ENCODE data around the gene FAM222A. TPM values are rescaled to one million over a fixed set of nuclear protein-coding genes. Genes with fewer than 3 reads are reported as not detected.

FAM222A gene
- polyA plus RNA-seq, 1 experiment = 0.36 TPM

GRCh38 chr12:109696485-109697269 lies 16.9 kb upstream of the FAM222A start:
- TF ChIP-seq, protein P1, sequence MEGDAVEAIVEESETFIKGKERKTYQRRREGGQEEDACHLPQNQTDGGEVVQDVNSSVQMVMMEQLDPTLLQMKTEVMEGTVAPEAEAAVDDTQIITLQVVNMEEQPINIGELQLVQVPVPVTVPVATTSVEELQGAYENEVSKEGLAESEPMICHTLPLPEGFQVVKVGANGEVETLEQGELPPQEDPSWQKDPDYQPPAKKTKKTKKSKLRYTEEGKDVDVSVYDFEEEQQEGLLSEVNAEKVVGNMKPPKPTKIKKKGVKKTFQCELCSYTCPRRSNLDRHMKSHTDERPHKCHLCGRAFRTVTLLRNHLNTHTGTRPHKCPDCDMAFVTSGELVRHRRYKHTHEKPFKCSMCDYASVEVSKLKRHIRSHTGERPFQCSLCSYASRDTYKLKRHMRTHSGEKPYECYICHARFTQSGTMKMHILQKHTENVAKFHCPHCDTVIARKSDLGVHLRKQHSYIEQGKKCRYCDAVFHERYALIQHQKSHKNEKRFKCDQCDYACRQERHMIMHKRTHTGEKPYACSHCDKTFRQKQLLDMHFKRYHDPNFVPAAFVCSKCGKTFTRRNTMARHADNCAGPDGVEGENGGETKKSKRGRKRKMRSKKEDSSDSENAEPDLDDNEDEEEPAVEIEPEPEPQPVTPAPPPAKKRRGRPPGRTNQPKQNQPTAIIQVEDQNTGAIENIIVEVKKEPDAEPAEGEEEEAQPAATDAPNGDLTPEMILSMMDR (IDR thresholded peaks at IDR 0.05; ENCODE audit: insufficient read depth, low read depth, low read length) = no peak
- peaks cover 5% of the 10 kb centered on the region; the same call in 1 of the 2 replicates for H3K27me3 ChIP-seq (ENCODE audit: control insufficient read depth, insufficient read depth, low read length)
- H3K4me3 ChIP-seq (ENCODE audit: low read depth, low read length) = no peak overlapping the region
- POLR2A ChIA-PET = no interaction called here
- no peaks in the 10 kb centered on the region for H3K36me3 ChIP-seq (ENCODE audit: control insufficient read depth, insufficient read depth, low read length)
- CTCF ChIA-PET = interaction anchor here (3.7 kb wide), 1 partner anchor 99 kb away, joined by 11 read pairs; no protein-coding TSS in a partner anchor
- no peak for DNase-seq (ENCODE audit: low read depth)

DNA sequence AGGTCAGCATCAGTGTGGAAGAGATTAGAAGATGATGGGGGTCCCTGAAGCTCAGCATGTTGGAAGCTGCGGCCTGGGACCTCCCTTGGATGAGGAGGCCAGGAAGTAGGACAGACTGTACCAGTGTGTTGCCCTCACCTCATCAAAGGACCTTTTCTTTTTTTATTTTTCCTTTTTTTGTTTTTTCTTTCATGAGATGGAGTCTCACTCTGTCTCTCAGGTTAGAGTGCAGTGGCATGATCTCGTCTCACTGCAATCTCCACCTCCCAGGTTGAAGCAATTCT lies 16.4 kb upstream of the FAM222A start:
- Histone ChIP-seq H3K4me3 (ENCODE audit: low read depth, low read length) (no peak overlapping the region), H3K36me3 (ENCODE audit: control insufficient read depth, insufficient read depth, low read length) (no peaks in the 10 kb centered on the region), H3K27me3 (ENCODE audit: control insufficient read depth, insufficient read depth, low read length) (peaks cover 7% of the 10 kb centered on the region; the same call in 1 of the 2 replicates)
- no peak for DNase-seq (ENCODE audit: low read depth)
- CTCF ChIA-PET = interaction anchor here (3.7 kb wide), 1 partner anchor 100 kb away, joined by 11 read pairs; no protein-coding TSS in a partner anchor
- TF ChIP-seq, protein P1 (IDR thresholded peaks at IDR 0.05; ENCODE audit: insufficient read depth, low read depth, low read length) = no peak
- POLR2A ChIA-PET = no interaction called here

- POLR2A ChIA-PET = interaction anchor here (0.6 kb wide), 1 partner anchor 37 kb away, joined by 3 read pairs; no protein-coding TSS in a partner anchor
- Histone ChIP-seq H3K4me3 (ENCODE audit: low read depth, low read length) (no peak overlapping the region), H3K27me3 (ENCODE audit: control insufficient read depth, insufficient read depth, low read length) (peaks cover 6% of the 10 kb centered on the region; the same call in 1 of the 2 replicates), H3K36me3 (ENCODE audit: control insufficient read depth, insufficient read depth, low read length) (no peaks in the 10 kb centered on the region)
- no peak for DNase-seq (ENCODE audit: low read depth)
- TF ChIP-seq, protein P1 (IDR thresholded peaks at IDR 0.05; ENCODE audit: insufficient read depth, low read depth, low read length) = no peak
- CTCF ChIA-PET = interaction anchor here (3.7 kb wide), 1 partner anchor 100 kb away, joined by 11 read pairs; no protein-coding TSS in a partner anchor
Observed at GRCh38 chr12:109697877-109698468, 15.7 kb upstream of the FAM222A start.

DNA sequence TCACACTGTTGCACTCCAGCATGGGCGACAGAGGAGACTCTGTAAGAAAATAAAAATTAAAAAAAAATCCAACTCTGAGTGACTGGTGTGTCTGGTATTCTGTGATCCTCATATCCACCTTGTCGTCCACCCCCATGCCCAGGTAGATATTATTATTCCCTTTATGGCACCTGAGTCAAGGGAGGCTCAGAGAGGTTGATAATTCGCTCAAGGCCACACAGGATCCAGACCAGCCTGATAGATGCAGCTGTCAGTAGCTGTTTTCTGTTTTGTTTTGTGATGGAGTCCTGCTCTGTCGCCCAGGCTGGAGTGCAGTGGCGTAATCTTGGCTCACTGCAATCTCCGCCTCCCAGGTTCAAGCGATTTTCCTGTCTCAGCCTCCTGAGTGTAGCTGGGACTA lies 14.8 kb upstream of the FAM222A start:
- Histone ChIP-seq H3K4me3 (ENCODE audit: low read depth, low read length) (no peak overlapping the region), H3K36me3 (ENCODE audit: control insufficient read depth, insufficient read depth, low read length) (no peaks in the 10 kb centered on the region), H3K27me3 (ENCODE audit: control insufficient read depth, insufficient read depth, low read length) (peaks cover 6% of the 10 kb centered on the region; the same call in 1 of the 2 replicates)
- CTCF ChIA-PET = interaction anchor here (3.7 kb wide), 1 partner anchor 101 kb away, joined by 11 read pairs; no protein-coding TSS in a partner anchor
- POLR2A ChIA-PET = no interaction called here
- DNase-seq (ENCODE audit: low read depth) = no peak
- TF ChIP-seq, protein P1 (IDR thresholded peaks at IDR 0.05; ENCODE audit: insufficient read depth, low read depth, low read length) = no peak

GRCh38 chr12:109701064-109701463 lies 12.6 kb upstream of the FAM222A start:
- POLR2A ChIA-PET = no interaction called here
- Histone ChIP-seq H3K4me3 (ENCODE audit: low read depth, low read length) (no peak overlapping the region), H3K27me3 (ENCODE audit: control insufficient read depth, insufficient read depth, low read length) (peaks cover 6% of the 10 kb centered on the region; the same call in 1 of the 2 replicates), H3K36me3 (ENCODE audit: control insufficient read depth, insufficient read depth, low read length) (no peaks in the 10 kb centered on the region)
- TF ChIP-seq, protein P1 (IDR thresholded peaks at IDR 0.05; ENCODE audit: insufficient read depth, low read depth, low read length) = no peak
- CTCF ChIA-PET = no interaction called here
- no peak for DNase-seq (ENCODE audit: low read depth)
